Measurements from ENCODE around the gene RADIL.

- TF ChIP-seq EZH2 (IDR thresholded peaks at IDR 0.05) (no peak), POLR2AphosphoS5 (IDR thresholded peaks at IDR 0.05; ENCODE audit: borderline replicate concordance, low read depth, low read length) (no peak), FOXP2 (optimal IDR thresholded peaks at IDR 0.05; ENCODE audit: control extremely low read depth, extremely low read length, insufficient read depth) (no peak)
Measured at GRCh38 chr7:4819560-4820404, 63.7 kb downstream of the RADIL start.

All from SK-N-MC (cell line).